HG03575 (cell line): ENCODE results near the gene KLHL30.

Experiments
- ATAC-seq: cut with Tn5 transposase; IDR thresholded peaks from one replicate; pipeline ENCODE4 v1.9.1; 2021; ENCODE audit not compliant: unreplicated experiment, insufficient number of reproducible peaks, low FRiP score; ENCODE audit errors: extremely low read depth

Gene KLHL30

DNA sequence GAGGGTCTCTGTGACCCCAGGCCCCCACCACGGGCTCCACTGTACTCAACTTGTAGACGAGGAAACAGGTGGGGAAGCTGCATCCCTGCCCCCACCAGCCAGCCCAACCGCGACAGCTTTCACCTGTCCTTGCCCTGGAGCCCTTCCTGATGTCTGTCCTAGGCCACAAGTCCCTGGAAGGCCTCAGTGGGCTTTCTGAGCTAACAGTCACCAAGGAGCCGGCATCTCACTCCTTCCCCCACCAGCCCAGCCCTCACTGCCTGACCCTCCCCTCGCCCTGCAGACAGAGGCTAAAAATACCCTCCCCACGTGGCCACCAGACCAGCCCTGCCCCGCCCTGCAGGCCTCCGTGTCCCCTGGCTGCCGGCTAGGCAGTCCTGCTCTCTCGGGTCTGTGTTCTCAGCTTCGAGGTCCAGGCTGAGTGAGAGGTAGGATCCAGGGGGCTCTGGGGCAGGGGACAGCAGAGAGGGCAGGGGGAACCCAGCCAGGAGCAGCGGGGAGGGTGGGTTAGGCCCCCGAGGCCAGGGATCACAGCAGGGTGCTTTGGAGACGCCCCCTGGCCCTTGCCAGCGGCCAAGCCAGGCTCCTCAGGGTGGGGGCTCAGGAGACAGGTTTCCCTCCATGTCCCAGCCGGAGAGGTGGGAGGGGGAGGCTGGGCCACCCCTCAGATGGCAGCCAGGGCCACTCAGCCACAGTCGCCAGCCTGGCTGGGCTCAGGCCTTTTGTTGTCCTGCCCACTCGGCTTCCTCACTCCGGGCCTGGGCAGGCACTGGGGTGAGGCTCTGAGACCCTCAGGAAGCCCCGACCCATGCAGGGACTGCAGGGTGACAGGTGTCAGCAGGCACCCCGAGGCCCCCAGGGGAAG lies at the start of gene KLHL30:
TSS of gene KLHL30 (plus strand) at position 338 of the 865 bp plus-strand sequence. CDS start 2,087 bp downstream, outside the sequence.
- no peak for ATAC-seq

- no peak for ATAC-seq
These were observed 47.6 kb upstream of the KLHL30 start for GRCh38 chr2:238090887-238091286.

DNA sequence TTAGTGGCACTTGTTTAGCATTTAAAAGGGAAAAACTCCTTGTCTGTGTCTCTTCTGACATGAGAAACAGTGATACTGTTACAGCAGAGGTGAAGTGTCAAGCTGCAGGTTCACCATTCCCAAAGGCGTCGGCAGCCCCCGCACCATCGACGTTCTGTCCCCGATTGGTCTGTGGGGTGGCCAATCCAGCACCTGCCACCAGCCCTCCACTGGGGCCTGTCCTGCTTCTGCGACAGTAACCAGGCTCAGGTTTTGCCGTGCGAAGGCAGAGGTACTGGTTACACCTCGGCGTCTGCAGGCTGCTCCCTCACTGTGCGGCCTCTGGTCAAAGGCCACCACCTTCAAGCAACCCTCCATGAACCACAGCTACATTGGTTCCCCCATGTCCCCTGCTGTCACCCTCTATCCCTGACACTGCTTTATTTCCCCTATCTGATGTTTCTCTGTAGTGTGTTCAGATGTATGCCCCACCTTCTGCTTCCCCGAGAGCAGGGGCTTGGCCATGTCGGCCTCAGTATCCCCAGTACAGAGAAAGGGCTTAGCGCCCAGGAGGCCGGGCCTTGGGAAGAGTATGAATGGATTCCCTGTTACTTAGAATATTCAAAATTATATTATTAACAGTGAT lies 46.9 kb upstream of the KLHL30 start:
- ATAC-seq = no peak

- no peak for ATAC-seq
These were observed 45.9 kb upstream of the KLHL30 start for GRCh38 chr2:238092486-238093035.

GRCh38 chr2:238093181-238094140 lies 45.0 kb upstream of the KLHL30 start:
- no peak for ATAC-seq

- ATAC-seq = no peak
These were observed 43.9 kb upstream of the KLHL30 start for GRCh38 chr2:238094438-238095022.

- no peak for ATAC-seq
These were observed 43.3 kb upstream of the KLHL30 start for GRCh38 chr2:238095143-238095542.

DNA sequence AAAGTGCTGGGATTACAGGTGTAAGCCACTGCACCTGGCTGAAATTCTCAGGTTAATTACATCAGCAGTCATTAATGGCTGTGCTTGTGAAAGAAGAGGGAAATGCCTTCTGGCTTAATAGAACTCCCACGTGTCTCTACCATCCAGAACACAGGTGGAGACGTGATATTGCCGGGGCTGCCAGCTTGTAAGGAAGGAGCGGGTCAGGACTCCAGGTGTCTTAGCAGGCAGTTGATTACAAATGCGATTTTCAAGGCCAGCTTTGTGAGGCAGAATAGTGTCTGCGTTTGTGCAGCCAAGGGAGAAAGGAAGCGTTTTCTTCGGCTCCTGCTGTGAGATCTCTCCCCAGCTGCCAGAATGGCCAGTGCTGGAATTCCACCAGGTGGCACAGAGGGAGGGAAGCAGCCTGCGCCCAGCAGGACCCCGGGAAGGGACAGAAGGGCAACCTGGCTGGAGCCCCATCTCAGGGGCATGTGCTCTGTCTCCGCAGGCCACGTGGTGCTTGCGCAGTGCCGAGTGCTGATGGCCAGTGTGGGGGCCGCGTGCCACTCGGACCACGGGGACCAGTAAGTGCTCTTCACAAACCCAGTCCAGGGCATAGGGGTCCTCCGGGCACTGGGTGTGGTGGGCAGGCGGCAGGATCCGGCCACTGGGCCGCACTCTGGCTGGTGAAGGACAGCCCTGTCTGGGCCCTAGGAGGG lies 42.0 kb upstream of the KLHL30 start:
- no peak for ATAC-seq

DNA sequence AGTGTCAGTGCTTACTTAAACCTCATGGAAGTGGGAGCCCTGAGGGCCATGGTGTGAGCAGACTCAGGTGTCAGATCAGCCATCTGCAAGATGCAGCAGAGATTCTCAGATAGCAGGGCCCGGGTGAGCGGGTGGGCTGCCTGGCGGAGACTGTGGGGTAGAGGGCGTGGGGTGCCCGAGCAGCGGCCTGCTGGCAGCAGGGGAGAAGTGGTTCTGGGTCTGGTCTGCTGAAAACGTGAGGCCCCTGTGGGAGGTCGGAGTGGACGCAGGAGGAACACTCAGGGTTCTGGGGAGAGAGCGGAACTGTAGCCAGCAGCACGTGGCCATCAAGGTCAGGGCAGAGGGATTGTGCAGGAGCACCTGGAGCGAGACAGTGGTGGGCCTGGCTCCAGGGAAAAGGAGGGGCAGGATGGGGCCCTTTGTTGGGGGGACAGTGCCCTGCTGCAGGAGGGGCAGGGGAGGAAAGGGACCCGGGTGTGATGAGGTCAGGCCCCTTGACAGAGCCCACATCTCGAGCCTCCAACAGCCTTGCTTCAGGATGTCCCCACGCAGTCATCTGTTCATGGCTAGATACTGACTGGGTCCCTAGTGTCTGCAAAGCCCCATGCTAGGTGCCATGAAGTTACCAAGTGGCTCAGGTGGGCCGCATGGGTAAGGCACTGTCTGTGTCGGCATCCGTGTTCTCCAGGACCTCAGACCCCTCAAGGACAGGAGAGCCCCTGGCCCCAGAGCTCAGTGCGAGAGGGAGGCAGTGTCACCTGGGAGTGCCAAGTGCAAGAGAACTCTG lies 41.1 kb upstream of the KLHL30 start:
- ATAC-seq = no peak

GRCh38 chr2:238097988-238098871 lies 40.2 kb upstream of the KLHL30 start:
- no peak for ATAC-seq

DNA sequence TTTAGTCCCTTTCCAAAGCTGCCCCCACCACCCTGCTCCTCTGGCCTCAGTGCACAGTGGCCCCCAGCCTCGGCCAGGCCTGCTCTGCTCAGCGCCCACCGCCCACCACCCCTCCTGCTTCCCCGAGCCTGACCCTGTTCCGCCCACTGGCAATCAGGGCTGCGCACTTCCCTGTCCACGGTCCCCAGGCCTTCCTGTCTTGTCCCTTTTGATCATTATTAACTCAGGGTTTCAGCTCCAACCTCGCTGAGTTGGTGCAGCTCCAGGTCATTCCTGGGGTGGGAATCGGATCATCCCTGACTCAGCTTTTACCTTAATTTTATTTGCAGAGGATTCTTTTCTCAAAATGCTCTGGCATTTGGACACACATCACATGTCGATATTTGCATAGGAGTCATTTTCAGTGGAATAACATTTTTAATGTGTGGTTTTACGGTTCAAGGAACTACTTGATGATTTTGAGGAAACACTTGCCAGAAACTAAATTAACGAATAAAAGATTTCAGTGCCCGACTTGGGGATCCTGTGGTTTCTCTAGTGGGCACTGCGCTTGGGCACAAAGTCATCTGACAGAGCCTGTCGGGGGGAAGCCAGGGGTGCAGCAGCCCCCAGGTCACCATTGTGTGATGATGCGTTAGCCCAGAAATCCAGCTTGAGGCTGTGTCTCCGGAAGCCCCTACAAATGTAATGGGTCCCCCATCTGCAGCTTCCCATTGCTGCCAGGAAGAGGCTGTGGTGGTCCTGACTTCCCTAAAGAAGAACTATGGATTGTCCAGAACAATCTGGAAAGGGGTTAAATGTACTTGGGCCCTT lies 39.4 kb upstream of the KLHL30 start:
- ATAC-seq = no peak

- ATAC-seq = no peak
These were observed 38.8 kb upstream of the KLHL30 start for GRCh38 chr2:238099714-238100048.

GRCh38 chr2:238100049-238100820 lies 38.2 kb upstream of the KLHL30 start, which contains the start of gene ESPNL:
TSS of gene ESPNL (plus strand) at chr2:238100340. CDS start at chr2:238100420, 80 bp downstream.
- no peak for ATAC-seq

DNA sequence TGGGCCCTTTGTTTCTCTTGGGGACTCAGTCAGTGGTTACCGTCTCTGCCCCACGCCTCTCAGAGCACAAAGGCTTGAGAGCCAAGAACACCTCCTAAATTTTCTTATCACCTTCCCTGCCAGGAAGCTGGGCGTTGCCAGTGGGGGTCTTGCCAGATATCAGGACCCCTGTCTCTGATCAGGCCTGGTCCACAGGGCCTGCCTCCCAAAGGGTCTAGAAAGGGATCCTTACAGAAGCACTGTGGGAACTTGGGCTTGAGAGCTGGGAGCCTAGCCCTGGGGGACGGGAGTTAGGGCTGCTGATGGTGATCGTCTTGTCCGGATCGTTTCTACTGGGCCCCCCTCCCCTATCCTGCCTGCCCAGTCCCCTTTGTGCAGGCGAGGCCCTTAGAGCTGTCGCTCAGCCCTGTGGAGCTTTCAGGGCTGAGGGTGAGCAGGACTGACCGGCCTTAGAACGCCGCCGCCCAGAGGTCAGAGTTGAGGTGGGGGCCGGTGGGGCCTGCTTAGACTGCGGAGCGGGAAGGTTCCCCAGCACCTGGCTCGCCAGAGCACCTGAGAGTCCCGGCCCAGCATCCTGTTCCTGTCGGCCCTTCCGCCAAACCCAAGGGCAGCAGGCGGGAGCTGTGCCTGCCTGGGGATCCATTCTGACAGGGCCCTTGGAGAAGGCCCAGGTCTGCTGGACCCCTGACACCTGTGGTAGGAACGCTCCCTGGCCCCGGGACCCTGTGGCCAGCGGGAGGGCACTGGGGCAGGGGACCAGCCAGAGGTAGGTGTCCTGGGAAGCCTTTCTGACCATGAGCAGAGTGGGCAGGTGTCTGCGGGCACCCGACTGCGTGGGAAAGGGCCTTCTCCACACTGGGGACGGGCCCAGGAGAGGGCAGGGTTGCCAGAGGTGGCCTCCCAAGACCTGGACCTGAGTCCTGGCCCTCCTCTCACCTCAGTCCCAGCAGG lies 37.4 kb upstream of the KLHL30 start:
- ATAC-seq = no peak
